Measurements from ENCODE around the gene BEST2. TPM values are rescaled to one million over a fixed set of nuclear protein-coding genes. Genes with fewer than 3 reads are reported as not detected.
"Not testable (repeated sequence)": the region's sequence is repeated elsewhere in the genome, so short reads cannot be mapped to it uniquely, and the experiment has no call there.

BEST2 gene
- under 1 TPM in 5 of 8 experiments, not detected in 3; 0.11 to 1.00 (median 0.42) TPM for total RNA-seq

GRCh38 chr19:12751635-12752034, at the start of gene BEST2:
Gene BEST2 (plus strand): TSS chr19:12751791. CDS start chr19:12752593, 802 bp downstream.
- Histone ChIP-seq H3K27ac (no peak within 1 kb of the TSS), H3K4me3 (no peak within 1 kb of the TSS), H3K4me1 (replicated peaks in 1 of 2) (peaks cover 4 to 7% of the 10 kb centered on the region in 2 donors)
- in situ Hi-C loops (cut with MboI; ENCODE audit: low pct_unique_long_range_greater_than_20kb in 2 of 9, low sequenced_read_pairs in 9 of 9, unreplicated experiment in 9 of 9), result no loop called here
- ATAC-seq (replicated peaks in 6 of 8), result no peak
- no CpG with 5 or more reads among the region's 14 CpGs for WGBS, 10 experiments

- in situ Hi-C loops (cut with MboI; ENCODE audit: low pct_unique_long_range_greater_than_20kb in 2 of 9, low sequenced_read_pairs in 9 of 9, unreplicated experiment in 9 of 9), result no loop called here
- Histone ChIP-seq H3K4me1 (replicated peaks in 1 of 2) (peaks cover 8 to 9% of the 10 kb centered on the region in 2 donors), H3K4me3 (peak overlapping the region in 1 of 5 donors; percentile 9), H3K27ac (peak overlapping the region; percentile 58 to 91)
- peak; percentile 6 to 88 (median 86) for ATAC-seq (replicated peaks in 6 of 8)
- 50 to 100% (median 90%) methylated on average over 1 to 3 of the region's 9 CpGs; no CpG with 5 or more reads in 6 of the 10 experiments for WGBS, 10 experiments
These were observed 48.5 kb upstream of the BEST2 start for GRCh38 chr19:12703046-12703445.

GRCh38 chr19:12705169-12705568, 46.4 kb upstream of the BEST2 start:
- no peak overlapping the region for H3K27ac ChIP-seq
- WGBS, 10 experiments, result 87 to 100% (median 100%) methylated on average over 2 to 9 of the region's 13 CpGs; no CpG with 5 or more reads in 5 of the 10 experiments
- no peak overlapping the region for H3K4me3 ChIP-seq
- in situ Hi-C loops (cut with MboI; ENCODE audit: low pct_unique_long_range_greater_than_20kb in 2 of 9, low sequenced_read_pairs in 9 of 9, unreplicated experiment in 9 of 9), result no loop called here
- H3K4me1 ChIP-seq (replicated peaks in 1 of 2), result peaks cover 8 to 9% of the 10 kb centered on the region in 2 donors
- ATAC-seq (replicated peaks in 6 of 8), result no peak

- Histone ChIP-seq H3K4me3 (no peak overlapping the region), H3K4me1 (replicated peaks in 1 of 2) (peaks cover 8 to 9% of the 10 kb centered on the region in 2 donors), H3K27ac (no peak overlapping the region)
- no peak for ATAC-seq (replicated peaks in 6 of 8)
- in situ Hi-C loops (cut with MboI; ENCODE audit: low pct_unique_long_range_greater_than_20kb in 2 of 9, low sequenced_read_pairs in 9 of 9, unreplicated experiment in 9 of 9), result no loop called here
- 89 to 100% (median 90%) methylated on average over 1 to 7 of the region's 29 CpGs; no CpG with 5 or more reads in 7 of the 10 experiments for WGBS, 10 experiments
These were observed 45.8 kb upstream of the BEST2 start for GRCh38 chr19:12705654-12706331.

- no peak for ATAC-seq (replicated peaks in 6 of 8)
- Histone ChIP-seq H3K4me1 (replicated peaks in 1 of 2) (peaks cover 8 to 9% of the 10 kb centered on the region in 2 donors), H3K4me3 (no peak overlapping the region), H3K27ac (no peak overlapping the region)
- in situ Hi-C loops (cut with MboI; ENCODE audit: low pct_unique_long_range_greater_than_20kb in 2 of 9, low sequenced_read_pairs in 9 of 9, unreplicated experiment in 9 of 9), result no loop called here
- 95 to 100% (median 100%) methylated on average over 1 to 4 of the region's 13 CpGs; no CpG with 5 or more reads in 7 of the 10 experiments for WGBS, 10 experiments
These were observed 45.3 kb upstream of the BEST2 start for GRCh38 chr19:12706332-12706718.

GRCh38 chr19:12708641-12709040, 43.0 kb upstream of the BEST2 start:
- in situ Hi-C loops (cut with MboI; ENCODE audit: low pct_unique_long_range_greater_than_20kb in 2 of 9, low sequenced_read_pairs in 9 of 9, unreplicated experiment in 9 of 9), result no loop called here
- WGBS, 10 experiments, result 60 to 100% (median 97%) methylated on average over 1 to 6 of the region's 8 CpGs; no CpG with 5 or more reads in 1 of the 10 experiments
- no peak overlapping the region for H3K4me3 ChIP-seq
- H3K4me1 ChIP-seq (replicated peaks in 1 of 2), result no peaks in the 10 kb centered on the region
- no peak for ATAC-seq (replicated peaks in 6 of 8)
- H3K27ac ChIP-seq, result no peak overlapping the region

GRCh38 chr19:12711187-12711586, 40.4 kb upstream of the BEST2 start:
- in situ Hi-C loops (cut with MboI; ENCODE audit: low pct_unique_long_range_greater_than_20kb in 2 of 9, low sequenced_read_pairs in 9 of 9, unreplicated experiment in 9 of 9), result no loop called here
- 88 to 96% (median 90%) methylated on average over 2 to 6 of the region's 17 CpGs; no CpG with 5 or more reads in 7 of the 10 experiments for WGBS, 10 experiments
- Histone ChIP-seq H3K27ac (no peak overlapping the region), H3K4me1 (replicated peaks in 1 of 2) (no peaks in the 10 kb centered on the region), H3K4me3 (no peak overlapping the region)
- ATAC-seq (replicated peaks in 6 of 8), result peak in 2 of 8 experiments; percentile 8 to 15

- H3K27ac ChIP-seq; H3K4me3 ChIP-seq; in situ Hi-C loops (cut with MboI; ENCODE audit: low pct_unique_long_range_greater_than_20kb in 2 of 9, low sequenced_read_pairs in 9 of 9, unreplicated experiment in 9 of 9); H3K4me1 ChIP-seq (replicated peaks in 1 of 2); ATAC-seq (replicated peaks in 6 of 8): not testable (repeated sequence)
- no CpG with 5 or more reads among the region's 14 CpGs for WGBS, 10 experiments
These were observed 39.5 kb upstream of the BEST2 start for GRCh38 chr19:12712077-12712476.

GRCh38 chr19:12713304-12713703, 38.3 kb upstream of the BEST2 start:
- ATAC-seq (replicated peaks in 6 of 8); H3K4me3 ChIP-seq; H3K27ac ChIP-seq; H3K4me1 ChIP-seq (replicated peaks in 1 of 2); in situ Hi-C loops (cut with MboI; ENCODE audit: low pct_unique_long_range_greater_than_20kb in 2 of 9, low sequenced_read_pairs in 9 of 9, unreplicated experiment in 9 of 9): not testable (repeated sequence)
- WGBS, 10 experiments, result 78 to 100% (median 91%) methylated on average over 1 to 7 of the region's 9 CpGs; no CpG with 5 or more reads in 1 of the 10 experiments

- H3K4me3 ChIP-seq, result no peak overlapping the region
- ATAC-seq (replicated peaks in 6 of 8), result peak in 1 of 8 experiments; percentile 19
- peaks cover 0 to 5% of the 10 kb centered on the region in 2 donors for H3K4me1 ChIP-seq (replicated peaks in 1 of 2)
- WGBS, 10 experiments, result 96 to 100% methylated on average over 1 to 7 of the region's 15 CpGs; no CpG with 5 or more reads in 8 of the 10 experiments
- in situ Hi-C loops (cut with MboI; ENCODE audit: low pct_unique_long_range_greater_than_20kb in 2 of 9, low sequenced_read_pairs in 9 of 9, unreplicated experiment in 9 of 9), result no loop called here
- no peak overlapping the region for H3K27ac ChIP-seq
These were observed 36.5 kb upstream of the BEST2 start for GRCh38 chr19:12715102-12715501.

- ATAC-seq (replicated peaks in 6 of 8), result no peak
- no peak overlapping the region for H3K27ac ChIP-seq
- H3K4me3 ChIP-seq, result no peak overlapping the region
- 90 to 100% methylated on average over 2 of the region's 3 CpGs; no CpG with 5 or more reads in 8 of the 10 experiments for WGBS, 10 experiments
- in situ Hi-C loops (cut with MboI; ENCODE audit: low pct_unique_long_range_greater_than_20kb in 2 of 9, low sequenced_read_pairs in 9 of 9, unreplicated experiment in 9 of 9), result no loop called here
- H3K4me1 ChIP-seq (replicated peaks in 1 of 2), result peaks cover 4 to 10% of the 10 kb centered on the region in 2 donors
These were observed 35.7 kb upstream of the BEST2 start for GRCh38 chr19:12715929-12716328.

- ATAC-seq (replicated peaks in 6 of 8), result no peak
These were observed 31.3 kb upstream of the BEST2 start for GRCh38 chr19:12720296-12720695.

GRCh38 chr19:12720851-12721655, 30.5 kb upstream of the BEST2 start:
- Histone ChIP-seq H3K4me1 (replicated peaks in 1 of 2) (peaks cover 8 to 16% of the 10 kb centered on the region in 2 donors), H3K27ac (peak overlapping the region; percentile 92 to 94), H3K4me3 (peak overlapping the region; percentile 74 to 94 (median 92))
- in situ Hi-C loops (cut with MboI; ENCODE audit: low pct_unique_long_range_greater_than_20kb in 2 of 9, low sequenced_read_pairs in 9 of 9, unreplicated experiment in 9 of 9), result no loop called here
- WGBS, 10 experiments, result 0 to 40% (median 8%) methylated on average over 1 to 17 of the region's 59 CpGs; no CpG with 5 or more reads in 5 of the 10 experiments
- peak in 4 of 8 experiments; percentile 6 to 24 (median 6) for ATAC-seq (replicated peaks in 6 of 8)

More at GRCh38 chr19:12720296-12720695, 31.3 kb upstream of the BEST2 start:
- H3K4me3 ChIP-seq, result peak overlapping the region in 3 of 5 donors; percentile 74 to 92 (median 82)
- in situ Hi-C loops (cut with MboI; ENCODE audit: low pct_unique_long_range_greater_than_20kb in 2 of 9, low sequenced_read_pairs in 9 of 9, unreplicated experiment in 9 of 9), result no loop called here
- peaks cover 8 to 16% of the 10 kb centered on the region in 2 donors for H3K4me1 ChIP-seq (replicated peaks in 1 of 2)
- H3K27ac ChIP-seq, result peak overlapping the region in 1 of 2 donors; percentile 94
- WGBS, 10 experiments, result 30 to 100% (median 84%) methylated on average over 2 to 9 of the region's 10 CpGs; no CpG with 5 or more reads in 4 of the 10 experiments

All from motor neuron (in vitro differentiated cells).